M059J (cell line): ENCODE measurements around the gene SPINT1. TPM values are rescaled to one million over a fixed set of nuclear protein-coding genes. Genes with fewer than 3 reads are reported as not detected.
A peak's percentile ranks its signal among the peaks of the same experiment; 100 is the strongest.
"Not testable (repeated sequence)": the region's sequence is repeated elsewhere in the genome, so short reads cannot be mapped to it uniquely, and the experiment has no call there.

ENCODE experiments used
- DNase-seq: peaks from one replicate; pipeline ENCODE4 v3.0.0-alpha.2; 2012; ENCODE audit warnings: low read depth
- total RNA-seq: library from RNA; depleted of rRNA; stranded (reverse); fragments of >200 nt; shearing (Covaris generic); gene quantifications from 2 replicates; pipeline ENCODE4 v1.2.3, GENCODE V29; 2014

Gene SPINT1
- total RNA-seq, 1 experiment from 2014 or later: 15.5 TPM

DNA sequence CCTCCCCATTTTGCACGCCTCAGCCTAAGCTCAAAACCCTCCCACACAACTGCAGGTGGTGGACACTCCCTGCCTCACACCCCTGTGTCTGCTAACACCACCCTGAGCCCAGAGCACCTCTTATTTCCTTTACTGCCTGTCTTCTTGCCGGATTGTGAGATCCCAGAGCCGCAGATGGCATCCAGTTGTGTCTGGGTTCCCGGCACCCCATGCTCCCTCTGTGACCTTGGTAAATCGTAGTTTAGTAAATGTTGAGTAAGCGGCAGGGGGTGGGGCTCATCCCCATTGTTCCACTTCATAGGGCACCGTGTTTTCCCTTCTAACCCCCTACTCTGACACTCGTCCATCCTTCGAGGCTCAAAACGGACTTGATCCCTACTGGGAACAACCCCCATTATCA, 14.9 kb downstream of the SPINT1 start:
- DNase-seq: no peak

DNA sequence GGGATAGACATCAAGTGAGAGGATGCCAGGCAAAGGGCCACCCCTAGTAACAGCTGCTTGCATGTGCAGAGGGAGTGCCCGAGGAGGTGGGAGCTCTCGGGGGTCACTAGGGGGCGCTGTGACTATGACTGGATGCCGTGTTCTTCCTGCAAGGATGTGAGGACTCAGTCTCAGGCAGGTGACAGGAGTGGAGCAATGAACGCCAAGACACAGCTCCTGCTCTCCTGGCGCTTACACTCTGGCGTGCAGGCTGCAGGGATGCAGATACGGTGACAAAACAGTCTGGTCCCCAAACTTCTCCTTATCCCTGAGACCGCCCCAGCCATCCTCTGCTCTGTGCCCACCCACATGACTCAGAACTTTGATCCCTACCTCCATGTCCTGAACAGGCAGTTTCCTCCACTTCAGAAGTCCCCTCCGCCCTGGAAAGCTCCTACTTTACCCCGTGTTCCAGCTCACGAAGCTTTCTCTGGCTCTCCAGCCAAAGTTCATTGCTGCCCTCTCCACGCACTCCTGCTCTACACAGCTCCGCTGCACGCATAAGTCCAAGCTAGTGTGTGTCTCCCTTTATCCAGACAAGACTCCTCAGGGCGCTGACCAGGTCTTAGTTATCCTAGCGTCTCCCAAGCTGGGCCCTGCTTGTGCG, 15.5 kb downstream of the SPINT1 start:
- peak; percentile 79 for DNase-seq

DNA sequence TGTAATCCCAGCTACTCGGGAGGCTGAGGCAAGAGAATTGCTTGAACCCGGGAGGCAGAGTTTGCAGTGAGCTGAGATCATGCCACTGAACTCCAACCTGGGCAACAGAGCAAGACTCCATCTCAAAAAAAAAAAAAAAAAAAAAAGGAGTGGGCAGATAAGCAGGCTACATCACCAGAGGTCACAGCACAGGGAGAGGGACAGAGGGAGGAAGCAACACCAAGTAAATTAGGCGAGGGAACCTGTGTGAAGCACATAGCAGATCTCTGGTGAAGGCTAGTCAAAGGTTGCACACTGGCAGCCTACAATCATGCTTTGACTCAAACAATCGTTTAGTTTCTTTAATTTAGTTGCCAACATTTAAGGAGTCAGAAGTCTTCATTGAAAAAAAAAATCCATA, 17.3 kb downstream of the SPINT1 start:
- not testable (repeated sequence) for DNase-seq

DNA sequence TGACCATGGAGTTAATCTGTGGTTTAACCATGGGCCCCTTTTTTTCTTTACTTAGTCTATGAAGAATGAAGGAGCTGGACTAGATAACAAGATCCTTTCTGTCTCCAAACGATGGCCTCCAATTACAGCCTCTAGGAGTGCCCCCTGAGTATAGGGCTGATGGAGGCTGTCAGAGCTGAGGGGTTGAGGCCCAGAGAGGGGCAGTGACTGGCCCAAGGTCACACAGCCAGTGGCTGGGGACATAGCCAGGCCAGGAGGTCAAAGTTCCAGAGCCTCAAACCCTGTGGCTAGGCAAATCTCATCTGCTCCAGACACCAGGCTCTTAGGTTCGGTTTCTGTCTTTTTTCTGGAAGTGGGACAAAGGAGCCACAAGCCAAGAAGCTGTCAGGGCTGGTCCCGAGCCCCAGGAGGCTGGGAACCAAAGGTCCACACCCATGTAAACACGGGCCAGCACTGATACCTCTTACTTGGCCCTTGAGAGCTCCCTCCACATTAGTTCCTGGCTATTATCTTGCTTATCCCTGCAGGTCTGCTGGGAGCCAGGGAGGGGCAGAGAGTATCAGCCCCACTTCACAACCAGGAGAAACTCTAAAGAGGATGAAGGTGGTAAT, 19.9 kb downstream of the SPINT1 start:
- DNase-seq: no peak

DNA sequence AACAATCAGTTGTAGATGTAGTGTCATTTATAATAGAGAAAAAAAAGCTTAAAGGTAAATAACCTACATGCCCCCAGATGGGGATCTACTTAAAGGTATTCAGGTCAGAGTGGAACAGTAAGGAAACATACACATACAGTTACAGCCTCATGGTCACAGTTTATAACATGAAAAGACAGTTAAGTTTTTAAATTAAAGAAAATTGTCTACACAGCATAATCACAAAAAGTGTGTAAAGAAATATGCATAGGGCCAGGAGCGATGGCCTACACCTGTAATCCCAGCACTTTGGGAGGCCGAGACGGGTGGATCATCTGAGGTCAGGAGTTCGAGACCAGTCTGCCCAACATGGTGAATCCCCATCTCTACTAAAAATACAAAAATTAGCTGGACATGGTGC, 23.4 kb downstream of the SPINT1 start:
- DNase-seq: no peak

DNA sequence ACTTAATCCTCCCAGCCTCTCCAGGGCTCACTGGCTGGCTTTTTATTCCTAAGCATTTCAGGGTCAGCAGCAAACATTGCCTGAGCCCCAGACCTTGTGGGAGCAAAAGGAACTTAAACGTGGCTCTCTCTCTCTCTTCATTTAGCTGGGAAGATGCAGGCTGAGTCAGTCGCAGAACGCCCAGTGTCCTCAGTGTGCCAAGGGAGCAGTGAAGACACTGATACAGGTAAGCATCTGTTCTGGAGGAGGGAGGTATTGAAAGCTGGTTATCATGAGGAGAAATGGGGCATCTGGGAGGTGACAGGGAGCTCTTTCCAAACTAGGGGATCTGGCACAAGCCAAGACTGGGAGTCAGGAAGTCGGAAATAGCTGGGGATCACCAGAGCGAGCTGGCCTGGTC, 25.8 kb downstream of the SPINT1 start:
- DNase-seq: no peak

DNA sequence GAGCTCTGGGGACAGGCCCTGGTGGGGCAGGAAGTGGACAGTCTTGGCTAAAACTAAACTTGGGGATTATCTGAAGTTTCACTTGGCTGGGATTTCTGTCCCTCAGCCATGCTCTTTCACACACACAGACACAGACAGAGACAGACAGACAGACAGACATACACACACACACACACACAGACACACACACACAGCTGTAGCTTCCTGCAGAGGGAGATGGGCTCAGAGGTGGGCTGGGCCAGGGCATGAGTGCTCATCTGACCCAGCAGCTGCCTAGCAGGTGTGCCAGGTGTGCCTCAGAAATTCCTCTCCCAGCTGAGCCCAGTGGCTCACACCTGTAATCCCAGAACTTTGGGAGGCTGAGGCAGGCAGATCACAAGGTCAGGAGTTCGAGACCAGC, 26.9 kb downstream of the SPINT1 start:
- no peak for DNase-seq

DNA sequence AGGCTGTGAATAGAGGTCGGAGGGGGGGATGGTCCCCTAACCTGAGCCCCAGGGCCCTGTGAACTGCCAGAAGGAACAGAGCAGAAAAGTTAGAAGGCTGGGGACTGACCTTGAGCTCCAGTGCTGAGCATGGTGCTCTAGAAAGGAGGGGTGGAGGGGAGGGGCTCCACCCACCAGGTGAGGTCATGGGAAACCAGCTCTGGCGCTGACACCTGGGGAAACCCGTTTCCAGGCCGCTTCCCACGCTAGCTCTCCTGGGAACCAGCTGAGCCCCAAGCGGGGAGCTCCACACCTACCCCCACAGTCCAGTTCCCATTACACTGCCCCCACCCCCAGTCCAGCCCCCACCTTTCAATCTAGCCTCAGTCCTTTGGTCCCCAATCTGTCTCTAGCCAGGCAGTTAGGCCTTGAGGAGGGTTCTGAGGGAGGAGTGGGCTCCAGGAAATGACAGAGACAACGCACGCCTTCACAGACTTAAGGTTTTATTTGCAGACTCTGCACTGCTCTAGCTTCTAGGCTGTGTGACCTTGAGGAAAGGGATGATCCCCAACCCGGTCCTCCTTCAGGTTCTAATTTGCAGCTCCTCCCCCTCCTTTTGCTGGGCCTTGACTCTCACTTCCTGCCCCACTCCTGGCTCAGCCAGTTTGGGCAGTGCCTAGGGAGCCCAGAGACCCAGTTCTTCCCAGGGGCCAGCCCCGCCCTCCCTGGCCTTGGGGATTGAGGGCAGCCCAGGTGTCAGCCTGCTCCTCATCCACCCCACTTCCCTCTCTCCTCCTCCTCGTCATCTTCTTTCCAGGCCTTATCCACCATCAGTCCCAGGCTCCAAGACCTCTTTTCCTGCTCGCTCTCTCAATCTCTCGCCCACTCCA, 28.1 kb downstream of the SPINT1 start:
- no peak for DNase-seq

DNA sequence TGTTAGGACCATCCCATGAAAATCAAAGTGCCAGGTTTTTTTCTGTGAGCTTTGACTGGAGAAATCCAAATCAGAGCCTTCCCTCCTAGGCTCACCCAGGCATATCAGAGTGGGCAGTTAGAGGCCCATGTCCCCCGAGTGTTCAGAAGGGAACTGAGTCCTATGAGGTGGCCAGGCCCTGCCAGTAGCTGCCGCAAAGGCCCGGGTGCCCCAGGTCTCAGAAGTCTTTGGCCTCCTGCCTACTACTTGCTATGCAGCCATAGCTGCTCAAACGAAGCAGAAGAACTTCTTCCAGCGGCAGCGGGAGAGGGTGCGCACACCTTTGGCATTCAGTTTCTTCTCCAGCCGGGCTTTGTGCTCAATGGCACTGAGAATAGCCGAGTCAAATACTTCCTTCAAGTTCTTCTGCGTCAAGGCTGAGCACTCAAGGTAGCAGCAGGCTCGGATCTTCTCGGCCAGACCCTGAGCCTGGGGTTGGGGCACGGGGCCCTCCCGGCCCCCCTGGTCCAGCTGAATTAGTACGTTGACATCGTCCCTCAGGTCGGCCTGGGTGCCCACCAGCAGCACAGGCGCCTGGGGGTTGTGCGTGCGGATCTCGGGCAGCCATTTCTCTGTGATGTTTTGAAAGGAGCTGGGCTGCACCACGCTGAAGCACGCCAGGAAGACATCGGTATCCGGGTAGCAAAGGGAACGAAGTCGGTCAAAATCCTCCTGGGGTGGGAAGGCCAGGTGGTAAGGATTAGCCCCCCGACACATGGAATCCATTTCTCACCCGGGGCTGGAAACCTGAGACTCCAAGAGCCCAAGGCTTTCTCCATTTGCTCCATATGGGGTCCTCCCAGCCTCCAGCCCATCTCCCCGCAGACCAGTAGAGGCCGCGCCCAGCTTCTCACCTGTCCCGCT, 29.2 kb downstream of the SPINT1 start:
- no peak for DNase-seq

DNA sequence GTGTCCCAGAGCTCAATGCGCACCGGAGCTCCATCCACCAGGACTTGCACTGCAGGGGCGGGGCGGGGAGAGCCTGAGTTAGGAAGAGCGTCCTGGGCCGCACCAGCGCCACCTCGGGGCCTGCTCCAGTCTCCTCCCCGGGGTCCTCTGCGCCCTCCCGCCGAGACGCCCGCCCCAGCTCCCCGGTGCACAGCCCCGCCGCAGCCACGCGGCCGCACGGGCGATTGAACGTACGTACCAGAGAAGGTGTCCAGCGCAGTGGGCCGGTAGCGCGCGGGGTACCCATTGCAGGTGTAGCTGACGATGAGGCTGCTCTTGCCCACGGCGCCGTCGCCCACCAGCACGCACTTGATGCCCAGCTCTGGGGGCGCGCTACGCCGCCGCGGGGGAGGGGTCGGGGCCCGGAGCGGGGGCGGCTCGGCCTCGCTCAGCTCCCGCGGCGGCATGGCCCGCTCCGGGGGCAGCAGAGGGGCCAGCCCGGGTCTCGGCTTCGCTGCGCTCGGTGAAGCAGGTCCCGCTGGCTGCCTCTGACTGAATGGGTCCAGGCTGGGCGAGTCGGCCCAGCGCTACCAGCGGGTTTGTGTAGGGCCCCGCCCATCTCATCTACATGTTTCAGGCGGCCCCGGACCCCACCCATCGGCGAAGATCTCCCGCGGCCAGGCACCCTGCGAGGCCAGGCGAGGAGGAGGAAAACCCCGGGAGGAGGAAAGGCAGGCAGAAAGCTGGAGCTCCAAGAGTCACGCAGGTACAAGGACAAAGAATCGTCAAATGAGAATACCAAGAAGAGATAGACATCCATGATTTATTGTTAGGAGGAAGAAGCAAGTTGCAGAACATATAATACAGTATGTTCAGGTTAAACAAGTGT, 30.1 kb downstream of the SPINT1 start, which contains the start of gene RHOV:
TSS of gene RHOV (minus strand) at position 541 of the 868 bp plus-strand sequence. CDS start at position 446, 95 bp downstream.
- DNase-seq: peak; percentile 64

DNA sequence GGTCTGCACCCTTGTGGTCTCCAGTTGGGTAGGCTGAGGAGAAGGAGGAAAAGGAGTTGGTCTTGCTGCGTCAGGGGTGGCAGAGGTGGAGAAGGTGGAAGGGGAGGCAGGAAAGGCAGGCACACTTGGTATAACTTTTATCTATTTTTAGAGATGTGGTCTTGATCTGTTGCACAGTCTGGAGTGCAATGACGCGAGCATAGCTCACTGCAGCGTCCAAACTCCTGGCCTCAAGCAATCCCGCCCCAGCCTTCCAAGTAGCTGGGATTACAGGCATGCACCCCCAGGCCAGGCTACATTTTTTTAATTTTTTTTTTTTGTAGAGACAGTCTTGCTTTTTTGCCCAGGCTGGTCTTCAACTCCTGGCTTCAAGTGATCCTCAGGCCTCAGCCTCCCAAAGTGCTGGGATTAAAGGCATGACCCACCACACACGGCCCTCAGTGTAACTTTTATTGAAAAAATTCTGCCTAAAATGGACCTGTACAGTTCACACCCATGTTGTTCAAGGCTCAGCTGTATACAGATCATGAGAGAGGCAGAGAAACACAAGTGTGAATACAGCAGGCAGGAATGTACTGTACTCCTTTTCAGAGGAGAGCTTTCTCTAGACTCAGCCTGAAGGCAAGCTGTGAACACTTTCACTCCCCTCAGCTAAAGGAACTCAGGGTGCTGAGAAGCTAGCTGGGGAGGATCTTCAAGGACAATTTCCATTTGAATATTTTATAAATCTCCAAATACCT, 32.3 kb downstream of the SPINT1 start:
- peak; percentile 80 for DNase-seq

DNA sequence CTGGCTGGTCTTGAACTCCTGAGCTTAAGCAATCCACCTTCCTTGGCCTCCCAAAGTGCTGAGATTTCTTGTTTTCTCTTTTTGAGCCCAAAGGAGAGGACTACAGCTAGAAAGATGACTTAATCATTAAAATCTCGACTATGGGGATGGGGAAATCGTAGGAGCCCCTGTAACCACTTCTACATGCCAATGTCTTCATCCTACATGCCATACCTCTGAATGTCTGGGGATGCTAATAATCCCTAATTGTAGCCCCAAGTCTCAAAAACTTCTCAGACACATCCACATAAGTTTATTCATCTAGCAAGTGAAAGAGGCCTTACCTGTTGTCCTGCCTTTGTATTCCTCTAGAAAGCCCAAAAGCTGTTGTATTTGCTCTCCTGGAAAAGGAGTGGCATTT, 33.8 kb downstream of the SPINT1 start:
- no peak for DNase-seq

DNA sequence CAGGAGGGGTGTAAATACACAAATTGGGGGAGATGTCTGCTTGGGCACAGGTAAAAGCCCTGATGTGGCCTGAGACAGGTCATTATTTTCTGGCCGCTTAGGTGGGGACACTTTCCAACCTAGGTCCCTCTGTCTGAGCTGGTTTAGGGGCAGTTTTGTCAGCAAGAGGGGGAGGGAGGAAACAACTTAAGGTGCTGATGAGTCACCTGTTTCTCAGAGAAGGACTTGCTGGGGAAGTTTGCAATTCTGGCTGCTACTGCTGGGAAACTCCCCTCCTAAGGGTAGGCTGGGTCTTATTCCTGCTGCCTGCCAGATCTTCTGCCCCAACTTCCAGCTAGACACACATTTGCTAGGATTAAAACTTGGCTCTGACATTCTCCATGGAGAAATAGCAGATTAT, 34.9 kb downstream of the SPINT1 start:
- peak; percentile 78 for DNase-seq

DNA sequence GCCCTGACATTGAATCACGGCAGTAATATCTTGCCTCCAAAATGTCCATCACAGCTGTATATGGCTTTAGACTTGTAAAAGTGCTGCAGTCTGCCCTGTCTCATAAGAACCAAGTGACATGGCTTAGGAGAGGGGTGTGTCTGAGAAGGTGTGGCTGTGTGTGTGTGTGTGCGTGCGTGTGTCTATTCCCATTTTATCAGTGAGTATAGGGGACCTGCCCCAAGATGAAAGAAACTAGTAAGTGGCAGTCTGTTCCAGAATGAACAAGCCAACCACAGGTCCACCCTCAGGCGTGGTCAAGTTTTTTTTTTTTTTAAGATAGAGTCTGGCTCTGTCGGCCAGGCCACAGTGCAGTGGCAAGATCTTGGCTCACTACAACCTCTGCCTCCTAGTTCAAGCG, 35.8 kb downstream of the SPINT1 start:
- DNase-seq: no peak

DNA sequence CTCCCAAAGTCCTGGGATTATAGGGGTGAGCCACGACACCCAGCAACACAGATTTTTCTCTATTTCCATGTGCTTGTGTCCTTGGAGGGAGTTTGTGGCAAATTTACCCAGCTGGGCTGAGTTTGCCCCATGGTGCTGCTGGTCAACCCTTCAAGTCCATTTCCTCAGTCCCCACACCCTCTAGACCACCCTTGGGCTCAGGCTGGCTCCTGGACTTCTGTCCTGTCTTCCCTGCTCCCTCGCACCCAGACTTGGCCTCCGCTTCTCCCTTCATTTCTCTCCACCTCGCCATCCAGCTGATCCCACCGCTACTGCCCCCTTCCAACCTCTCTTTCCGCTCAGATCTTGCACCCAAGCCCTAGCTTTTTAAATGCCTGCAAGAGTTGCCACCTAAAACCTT, 37.5 kb downstream of the SPINT1 start:
- no peak for DNase-seq

DNA sequence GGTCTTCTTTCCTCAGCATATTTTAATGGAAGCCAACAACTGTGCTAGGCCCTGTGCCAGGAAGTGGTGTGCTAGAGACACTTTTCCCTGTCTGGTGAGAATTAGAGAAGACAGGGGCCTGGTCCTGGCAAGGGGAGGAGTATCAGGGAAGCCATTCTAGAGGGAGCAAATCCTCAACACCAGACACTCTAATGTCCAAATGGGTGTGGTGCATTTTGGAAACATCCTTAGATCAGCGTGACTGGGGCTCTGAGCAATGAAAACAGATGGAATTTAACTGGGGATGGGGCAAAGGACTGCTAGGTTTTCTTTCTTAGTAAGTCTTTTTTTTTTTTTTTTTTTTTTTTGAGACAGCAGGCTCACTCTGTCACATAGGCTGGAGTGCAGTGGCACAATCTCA, 42.7 kb downstream of the SPINT1 start:
- no peak for DNase-seq

DNA sequence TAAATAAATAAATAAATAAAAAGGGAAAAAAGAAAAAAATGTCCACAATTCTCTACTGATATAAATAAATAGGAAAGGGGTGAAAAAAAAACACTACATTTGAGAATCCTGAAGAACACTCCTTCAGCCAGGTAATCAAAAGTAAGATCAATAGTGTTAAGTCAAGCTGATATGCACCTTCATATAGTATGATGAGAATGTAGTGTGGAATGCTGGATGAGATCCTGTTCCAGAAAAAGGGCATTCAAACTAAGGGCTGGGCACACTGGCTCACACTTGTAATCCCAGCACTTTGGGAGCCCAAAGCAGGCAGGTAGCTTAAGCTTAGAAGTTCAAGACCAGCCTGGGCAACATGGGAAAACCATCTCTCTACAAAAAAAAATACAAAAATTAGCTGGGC, 45.3 kb downstream of the SPINT1 start:
- DNase-seq: no peak

DNA sequence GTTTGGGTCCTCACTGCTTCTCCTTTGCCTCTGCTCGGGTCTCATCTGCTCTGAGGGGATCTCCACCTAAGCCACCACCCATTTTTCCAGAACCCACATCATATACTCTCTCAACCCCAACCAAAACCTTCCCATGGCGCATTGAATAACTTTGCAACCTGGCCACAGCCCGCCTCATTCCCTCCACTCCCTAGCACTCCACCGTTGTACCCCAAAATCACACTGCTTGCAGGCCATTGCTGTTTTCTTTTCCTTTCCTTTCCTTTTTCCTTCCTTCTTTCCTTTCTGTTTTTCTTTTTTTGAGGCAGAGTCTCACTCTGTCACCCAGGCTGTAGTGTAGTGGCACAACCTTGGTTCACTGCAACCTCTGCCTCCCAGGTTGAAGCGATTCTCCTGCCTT, 47.3 kb downstream of the SPINT1 start:
- DNase-seq: no peak

DNA sequence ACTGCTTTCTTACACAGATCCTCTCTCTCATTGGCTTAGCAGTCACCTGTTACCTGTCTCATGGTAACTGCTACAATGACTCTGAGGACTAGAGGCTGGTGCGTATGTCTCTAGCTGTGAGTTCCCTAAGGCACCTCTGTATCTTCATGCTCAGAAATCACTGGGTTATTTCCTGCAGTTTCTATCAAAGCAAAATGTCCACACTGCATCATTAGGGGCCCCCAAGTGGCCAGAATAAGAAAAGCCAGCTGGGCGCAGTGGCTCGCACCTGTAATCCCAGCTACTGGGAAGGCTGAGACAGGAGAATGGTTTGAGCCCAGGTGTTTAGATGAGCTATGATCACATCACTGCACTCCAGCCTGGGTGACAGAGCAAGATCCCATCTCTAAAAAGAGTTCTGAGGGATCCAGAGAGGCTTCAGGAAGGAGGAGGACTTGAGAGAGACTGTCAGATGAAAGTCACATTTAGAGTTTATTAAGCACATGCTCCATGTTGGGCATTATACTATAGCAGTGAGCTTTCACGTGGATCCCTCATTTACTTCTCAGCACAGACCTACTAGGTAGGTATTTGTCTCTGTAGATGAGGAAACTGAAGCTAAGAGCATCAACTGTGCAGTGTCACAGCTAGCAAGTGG, 48.1 kb downstream of the SPINT1 start:
- peak; percentile 61 for DNase-seq
